HG03025 (cell line): ENCODE measurements around the gene ATXN7L1.
"Not testable (repeated sequence)": the region's sequence is repeated elsewhere in the genome, so short reads cannot be mapped to it uniquely, and the experiment has no call there.

Source experiments
- ATAC-seq: cut with Tn5 transposase; IDR thresholded peaks from one replicate; pipeline ENCODE4 v1.9.1; 2021; ENCODE audit warnings: mild to moderate bottlenecking, moderate library complexity; ENCODE audit not compliant: unreplicated experiment, low FRiP score

ATXN7L1 gene

DNA sequence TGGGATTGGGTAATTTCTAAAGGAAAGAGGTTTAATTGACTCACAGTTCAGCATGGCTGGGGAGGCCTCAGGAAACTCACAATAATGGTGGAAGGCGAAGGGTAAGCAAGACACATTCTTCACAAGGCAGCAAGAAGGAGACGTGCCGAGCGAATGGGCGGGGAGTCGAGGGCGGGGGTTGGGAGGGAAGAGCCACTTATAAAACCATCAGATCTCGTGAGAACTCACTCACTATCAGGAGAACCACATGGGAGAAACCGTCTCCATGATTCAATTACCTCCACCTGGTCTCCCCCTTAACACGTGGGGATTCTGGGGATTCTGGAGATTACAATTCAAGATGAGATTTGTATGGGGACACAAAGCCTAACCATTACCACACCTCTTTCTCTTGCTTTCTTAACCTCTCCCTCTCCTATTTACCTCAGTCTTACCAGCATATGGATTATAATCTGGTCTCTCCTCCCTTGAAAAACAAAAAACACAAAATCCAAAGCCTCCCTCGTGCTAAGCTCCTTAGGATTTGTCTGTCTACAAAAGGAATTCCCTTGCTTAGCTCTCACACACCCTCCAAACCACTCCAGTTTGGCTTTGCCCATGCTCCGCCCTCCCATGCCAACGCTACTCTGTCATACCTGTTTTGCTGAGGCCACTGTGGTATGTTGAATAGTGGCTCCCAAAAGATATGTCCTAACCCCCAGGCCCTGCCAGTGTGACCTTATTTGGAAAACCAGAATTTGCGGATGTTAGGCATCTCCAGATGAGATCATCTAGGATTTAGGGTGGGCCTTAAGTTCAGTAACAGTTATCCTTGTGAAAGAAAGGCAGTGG is 275.5 kb downstream of the ATXN7L1 start:
- ATAC-seq: no peak

DNA sequence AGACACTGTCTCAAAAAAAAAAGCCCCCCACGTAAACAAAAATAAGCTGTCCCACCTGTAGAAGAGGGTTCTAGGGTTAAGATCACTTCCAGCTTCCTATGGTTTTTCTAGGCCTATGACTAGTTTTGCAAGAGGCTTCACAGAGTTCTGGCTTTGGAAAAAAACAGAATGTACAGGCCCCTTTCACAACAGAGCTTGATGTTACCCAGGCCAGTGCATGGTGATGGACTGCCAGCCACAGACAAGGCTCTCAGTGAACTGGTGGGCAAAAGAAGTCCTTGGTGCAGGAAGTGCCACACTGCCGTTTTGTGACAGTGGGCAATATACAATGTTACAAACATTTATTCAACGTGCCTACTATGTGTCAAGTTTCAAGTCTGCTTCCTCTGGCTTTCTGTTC is 276.8 kb downstream of the ATXN7L1 start:
- ATAC-seq: no peak

DNA sequence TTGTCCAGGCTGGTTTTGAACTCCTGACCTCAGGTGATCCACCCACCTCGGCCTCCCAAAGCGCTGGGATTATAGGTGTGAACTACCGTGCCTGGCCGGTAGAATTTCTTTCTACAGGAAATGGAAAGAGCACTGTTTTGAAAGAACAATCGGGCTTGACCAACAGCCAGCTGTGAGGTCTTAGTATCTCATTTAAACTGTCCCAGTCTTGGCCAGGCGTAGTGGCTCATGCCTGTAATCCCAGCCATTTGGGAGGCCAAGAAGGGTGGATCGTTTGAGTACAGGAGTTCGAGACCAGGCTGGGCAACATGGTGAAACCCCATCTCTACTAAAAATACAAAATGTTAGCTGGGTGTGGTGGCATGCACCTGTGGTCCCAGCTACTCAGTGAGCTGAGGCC is 277.3 kb downstream of the ATXN7L1 start:
- ATAC-seq: not testable (repeated sequence)

DNA sequence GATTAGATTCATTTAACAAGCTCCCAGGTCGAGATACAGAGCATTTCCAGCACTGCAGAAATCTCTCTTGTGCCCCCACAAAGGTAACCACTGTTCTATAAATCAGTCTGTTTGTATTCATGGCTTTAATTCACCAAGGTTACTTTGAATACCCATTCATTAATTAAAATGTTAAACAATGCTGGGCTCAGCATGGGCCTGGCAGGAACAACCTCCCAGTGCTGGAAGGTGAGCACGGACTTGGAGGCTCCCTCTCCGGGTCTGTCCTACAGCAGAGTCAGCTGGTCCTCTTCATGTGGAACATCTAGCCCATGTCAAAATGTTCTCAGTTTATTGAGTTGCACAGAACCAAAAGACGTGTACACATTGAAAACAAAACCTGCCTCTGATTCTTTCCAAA is 279.5 kb downstream of the ATXN7L1 start:
- no peak for ATAC-seq

DNA sequence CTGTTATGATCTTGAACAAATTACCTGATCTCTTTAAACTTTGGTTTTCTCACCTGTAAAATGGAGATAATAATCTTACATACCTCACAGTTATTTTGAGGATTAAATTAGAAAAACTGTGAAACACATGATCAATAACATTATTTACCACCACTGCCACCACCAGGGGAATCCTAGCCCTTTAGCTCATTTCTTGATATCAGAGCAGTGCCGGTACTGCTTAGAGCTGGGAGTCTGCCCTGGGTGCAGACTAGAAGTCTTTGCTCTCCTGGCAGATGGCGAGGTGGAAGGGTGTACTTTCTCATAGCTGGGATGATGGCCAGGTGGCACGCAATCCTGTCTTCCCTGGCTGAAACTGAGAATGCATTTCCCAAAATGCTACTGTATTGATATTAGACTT is 282.4 kb downstream of the ATXN7L1 start:
- no peak for ATAC-seq

DNA sequence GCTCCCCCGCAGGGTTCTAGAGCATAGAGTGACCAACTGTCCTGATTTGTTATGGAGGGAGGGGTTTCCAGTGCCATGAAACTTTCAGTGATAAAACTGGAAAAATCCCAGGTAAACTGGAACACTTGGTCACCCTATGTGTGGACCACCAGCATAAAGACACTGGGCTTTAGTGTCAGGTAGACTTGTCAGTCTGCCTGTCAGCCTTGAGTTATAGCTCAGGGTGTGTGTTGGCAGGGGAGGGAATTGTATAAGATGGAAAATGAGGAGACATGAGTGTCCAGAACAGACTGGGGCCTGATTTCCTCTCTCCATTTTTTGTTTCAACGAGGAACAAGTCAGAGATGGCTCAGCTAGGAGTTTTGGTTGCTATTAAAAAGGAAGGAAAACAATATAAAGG is 284.9 kb downstream of the ATXN7L1 start:
- no peak for ATAC-seq

DNA sequence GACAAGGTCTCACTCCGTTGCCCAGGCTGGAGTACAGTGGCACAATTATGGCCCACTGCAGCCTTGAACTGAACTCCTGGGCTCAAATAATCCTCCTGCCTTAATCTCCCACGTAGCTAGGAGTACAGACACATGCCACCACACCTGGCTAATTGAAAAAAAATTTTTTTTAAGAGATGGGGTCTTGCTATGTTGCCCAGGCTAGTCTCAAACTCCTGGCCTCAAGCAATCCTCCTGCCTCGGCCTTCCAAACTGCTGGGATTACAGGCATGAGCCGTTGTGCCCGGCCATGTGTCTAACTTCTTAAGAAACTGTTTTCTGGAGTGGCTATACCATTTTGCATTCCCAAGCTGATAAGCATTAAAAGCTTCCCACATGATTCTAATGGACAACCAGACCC is 285.6 kb downstream of the ATXN7L1 start:
- no peak for ATAC-seq

DNA sequence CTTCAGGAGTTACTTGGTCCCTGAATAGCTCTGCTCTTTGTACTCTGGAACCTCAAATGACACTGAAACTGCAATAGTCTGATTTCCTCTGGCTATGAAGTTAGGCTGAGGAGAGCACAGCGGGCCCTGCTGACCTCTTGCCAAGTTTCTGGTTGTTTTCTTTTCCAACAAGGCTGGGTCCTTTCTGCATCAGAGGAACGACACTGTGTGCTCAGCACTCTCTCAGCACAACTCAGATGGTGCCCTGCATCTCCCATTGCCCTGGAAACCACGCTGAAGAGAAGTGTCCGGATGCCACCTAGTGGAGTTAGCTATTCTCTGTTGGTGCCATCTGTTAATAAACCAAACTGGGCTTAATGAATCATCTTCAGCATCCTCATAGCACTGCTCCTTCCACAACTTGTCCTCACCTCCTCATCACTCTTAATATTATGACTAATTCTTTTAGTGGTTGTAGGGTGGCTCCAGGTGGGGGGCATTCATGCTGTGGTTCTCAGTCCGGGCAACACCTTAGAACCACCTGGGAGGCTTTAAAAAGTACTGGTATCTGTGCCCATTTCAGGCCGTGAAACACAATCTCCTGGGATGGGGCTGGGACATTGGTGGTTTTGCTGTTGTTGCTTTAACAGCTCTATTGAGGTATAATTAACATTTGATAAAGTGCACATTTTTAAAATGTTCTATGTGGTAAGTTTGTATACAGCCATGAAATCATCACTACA is 286.9 kb downstream of the ATXN7L1 start:
- ATAC-seq: peak; percentile 44

DNA sequence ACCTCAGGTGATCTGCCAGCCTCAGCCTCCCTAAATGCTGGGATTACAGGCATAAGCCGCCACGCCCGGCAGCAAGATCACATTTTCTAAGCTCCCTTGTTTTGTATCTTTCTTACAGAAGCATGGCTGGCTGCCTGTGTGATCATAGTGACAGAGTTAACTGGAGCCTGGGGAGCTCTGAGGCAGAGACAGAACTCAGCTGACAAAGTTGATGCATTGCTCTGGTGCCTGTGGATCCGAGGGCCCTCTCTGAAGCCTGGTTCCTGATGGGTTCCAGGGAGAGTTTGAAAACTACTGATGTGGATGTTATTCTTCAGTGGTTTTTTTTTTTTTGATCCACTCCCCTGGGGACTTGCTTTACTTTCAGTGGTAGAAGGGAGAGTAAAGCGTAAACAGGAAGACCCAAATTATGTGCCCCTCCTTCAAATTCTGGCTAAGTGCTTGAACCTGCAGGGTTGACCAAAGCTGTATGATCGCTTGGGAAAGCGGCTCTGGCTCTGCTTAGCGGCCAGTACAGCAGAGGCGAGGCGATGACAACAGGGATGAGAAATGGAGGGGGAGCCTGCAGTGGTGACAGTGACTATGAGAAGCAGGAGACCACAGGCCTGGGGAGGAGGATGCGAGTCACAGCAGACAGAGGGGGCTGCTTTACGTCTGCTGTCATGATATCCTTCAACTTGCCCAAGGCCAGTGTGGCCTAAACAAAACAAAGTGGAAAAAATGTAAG is 288.3 kb downstream of the ATXN7L1 start:
- no peak for ATAC-seq

DNA sequence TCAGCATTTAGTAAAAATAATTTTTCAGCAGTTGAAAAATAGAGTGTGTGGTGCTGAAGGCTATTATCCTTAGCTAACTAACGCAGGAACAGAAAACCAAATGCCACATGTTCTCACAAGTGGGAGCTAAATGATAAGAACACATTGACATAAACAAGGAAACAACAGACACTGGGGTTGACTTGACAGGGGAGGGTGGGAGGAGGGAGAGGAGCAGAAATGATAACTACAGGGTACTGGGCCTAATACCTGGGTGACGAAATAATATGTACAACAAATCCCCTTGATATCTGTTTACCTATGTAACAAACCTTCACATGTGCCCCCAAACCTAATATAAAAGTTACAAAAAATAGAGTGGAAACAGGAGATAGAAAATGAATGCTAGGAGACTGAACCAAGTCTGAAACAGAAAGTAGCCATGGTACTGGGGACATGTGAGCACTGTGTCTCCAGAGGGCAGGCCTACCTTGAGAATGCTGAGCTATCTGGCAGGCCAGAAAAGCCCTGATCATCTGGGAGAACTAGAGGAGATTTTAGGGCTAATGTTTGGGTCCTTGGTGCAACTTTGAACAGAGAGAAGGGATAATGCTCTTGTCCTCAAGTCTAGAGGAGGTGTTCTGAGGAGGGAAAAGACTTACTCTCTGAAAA is 290.4 kb downstream of the ATXN7L1 start:
- ATAC-seq: no peak

DNA sequence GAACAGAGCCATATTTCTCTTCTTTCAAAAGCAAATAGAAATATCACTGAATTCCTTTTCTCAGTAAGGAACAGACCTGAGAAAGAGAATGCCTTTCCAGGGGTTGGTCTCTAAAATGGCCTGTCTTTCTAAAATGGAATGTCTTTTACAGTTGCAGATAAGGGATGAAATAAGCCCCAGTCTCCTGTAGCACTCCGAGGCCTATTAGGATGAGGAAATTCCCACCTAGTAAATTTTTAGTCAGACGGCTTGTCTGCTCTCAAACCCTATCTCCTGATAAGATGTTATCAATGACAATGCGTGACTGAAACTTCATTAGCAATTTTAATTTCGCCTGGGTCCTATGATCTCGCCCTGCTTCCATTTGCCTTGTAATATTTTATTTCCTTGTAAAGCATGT is 292.2 kb downstream of the ATXN7L1 start:
- ATAC-seq: no peak

DNA sequence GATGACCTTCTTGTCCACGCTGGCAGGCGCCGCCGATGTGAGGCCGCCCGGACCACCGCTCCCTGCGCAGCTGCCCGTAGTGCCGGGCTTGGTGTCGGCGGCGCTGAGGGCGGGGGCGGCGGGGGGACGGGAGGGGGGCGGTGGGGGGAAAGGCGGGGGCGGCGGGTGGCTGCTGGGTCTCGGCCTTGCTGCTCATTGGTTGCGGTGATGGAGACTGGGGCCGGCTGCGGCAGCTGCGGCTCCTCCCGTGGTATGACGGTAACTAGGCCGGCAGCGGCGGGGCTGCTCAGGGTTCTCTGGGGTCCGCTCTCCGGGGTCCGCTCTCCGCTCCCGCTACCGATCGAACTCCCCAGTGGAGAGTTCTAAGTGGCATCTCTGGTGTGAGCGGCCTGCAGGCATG is 293.3 kb downstream of the ATXN7L1 start:
- no peak for ATAC-seq

DNA sequence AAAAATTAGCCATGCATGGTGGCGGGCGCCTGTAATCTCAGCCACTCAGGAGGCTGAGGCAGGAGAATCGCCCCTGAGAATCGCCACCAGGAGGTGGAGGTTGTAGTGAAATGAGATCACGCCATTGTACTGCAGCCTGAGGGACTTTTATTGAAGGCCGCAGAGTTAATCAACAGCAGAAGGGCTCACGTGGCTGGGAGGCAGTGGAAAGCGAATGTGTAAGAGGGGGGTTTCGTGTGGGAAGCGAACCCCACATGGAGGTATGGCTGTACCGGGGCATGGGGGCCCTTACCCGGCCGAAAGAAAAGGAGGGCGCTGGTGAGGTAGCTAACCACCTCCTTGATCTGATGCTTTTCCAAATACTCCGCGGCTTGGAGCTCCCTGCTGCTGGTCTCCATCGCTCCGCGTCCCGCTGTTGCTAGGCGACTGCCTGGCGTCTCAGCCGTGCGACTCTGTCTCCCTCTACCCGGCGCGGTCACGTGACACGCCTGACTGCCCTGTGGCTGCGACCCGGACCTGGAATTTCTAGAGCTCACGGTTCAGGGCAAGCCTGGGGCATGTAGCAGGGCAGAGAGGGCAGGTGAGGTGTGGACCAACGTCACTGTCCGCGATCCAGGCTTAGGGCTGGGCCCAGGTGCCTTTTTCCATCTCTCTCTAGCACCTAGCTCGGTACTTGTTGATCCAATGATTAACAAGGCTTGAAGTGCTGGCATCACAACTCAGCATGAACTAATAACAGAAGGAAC is 295.2 kb downstream of the ATXN7L1 start, which contains the start of gene EFCAB10:
EFCAB10 (minus strand) TSS at position 428 of the 746 bp plus-strand sequence; CDS start at position 398, 30 bp downstream.
- ATAC-seq: peak; percentile 75

DNA sequence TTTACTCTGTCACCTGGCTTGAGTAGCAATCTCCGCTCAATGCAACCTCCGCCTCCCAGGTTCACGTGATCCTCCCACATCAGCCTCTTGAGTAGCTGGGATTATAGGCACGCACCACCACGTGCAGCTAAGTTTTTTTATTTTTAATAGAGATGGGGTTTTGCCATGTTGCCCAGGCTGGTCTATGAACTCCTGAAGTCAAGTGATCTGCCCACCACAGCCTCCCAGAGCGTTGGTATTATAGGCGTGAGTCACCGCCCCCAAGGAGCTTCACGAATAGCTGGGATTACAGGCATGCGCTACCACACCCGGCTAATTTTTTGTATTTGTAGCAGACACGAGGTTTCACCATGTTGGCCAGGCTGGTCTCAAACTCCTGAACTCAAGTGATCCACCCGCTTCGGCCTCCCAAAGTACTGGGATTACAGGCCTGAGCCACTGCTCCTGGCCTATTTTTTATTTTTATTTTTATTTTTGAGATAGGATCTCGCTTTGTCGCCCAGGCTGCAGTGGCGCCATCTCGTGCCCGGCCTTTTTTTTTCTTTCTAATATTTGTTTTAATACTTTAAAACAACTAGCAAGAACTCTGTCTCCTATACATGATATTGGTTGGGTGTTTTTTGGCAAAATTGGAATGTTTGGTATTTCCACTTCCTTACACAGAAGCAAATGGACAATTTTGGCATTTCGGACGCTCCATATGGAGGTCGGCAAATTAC is 296.2 kb downstream of the ATXN7L1 start:
- ATAC-seq: no peak

DNA sequence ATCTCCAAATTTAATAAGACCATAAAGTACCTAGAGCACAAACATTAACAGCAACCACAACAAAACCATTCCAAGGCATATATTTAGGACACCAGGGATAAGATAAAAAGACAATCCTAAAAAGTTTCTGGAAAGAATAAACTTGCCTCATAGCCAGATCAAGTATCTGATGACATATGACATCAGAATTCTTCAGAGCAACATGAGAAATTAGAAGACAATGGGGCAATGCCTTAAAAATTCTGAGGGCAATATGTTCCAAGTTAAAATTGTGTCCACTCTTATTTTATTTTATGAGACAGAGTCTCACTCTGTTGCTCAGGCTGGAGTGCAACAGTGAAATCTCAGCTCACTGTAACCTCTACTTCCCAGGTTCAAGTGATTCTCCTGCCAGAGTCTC is 297.9 kb downstream of the ATXN7L1 start:
- no peak for ATAC-seq

DNA sequence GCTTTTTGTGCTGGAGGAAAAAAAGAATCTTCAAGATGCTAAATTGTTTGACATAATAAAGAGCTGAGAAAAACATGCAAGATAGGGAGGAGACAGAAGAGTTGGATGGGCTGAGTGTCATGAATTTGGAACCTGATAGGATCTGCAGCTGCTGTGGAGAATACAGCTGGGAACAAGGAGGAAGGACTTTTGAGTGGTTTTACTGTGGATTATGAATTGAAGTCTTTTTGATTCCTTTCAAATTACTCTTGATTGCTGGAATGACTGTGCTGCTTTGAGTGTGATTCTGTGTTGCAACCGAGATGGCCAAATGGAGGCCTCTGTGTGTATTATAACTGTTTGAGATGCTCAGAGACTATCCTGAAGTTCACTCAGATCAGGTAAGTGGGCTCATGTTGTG is 299.1 kb downstream of the ATXN7L1 start:
- no peak for ATAC-seq

DNA sequence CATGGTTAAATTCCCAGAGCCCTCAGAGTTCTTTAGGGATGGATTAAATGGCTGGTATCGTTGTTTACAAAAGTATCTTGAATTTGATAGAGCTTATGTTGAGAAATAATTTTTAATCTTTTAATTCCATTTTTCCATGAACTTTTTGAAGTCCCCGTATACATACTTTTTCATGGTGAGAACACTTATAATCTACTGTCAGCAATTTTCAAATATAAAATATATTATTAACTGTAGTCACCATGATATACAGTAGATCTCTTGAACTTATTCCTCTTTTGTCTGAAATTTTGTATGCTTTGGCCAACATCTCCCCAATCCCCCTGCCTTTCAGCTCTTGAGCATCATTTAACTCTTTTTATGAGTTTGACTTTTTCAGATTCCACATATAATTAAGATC is 304.5 kb downstream of the ATXN7L1 start:
- ATAC-seq: no peak

DNA sequence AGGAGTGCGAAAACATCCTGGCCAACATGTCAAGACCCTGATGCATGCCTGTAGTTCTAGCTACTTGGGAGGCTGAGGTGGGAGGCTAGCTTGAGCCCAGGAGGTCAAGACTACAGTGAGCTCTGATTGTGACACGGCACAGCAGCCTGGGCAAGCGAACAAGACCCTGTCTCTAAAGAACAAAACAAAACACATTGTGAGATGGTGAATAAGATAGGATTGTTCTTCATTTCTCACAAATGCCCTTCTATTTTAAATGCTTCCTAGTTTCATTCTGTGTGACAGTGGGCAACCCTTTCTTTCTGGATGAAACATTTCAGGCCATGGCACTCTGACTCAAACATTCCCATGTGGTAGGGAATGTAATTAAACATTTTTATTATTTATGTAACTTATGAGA is 308.6 kb downstream of the ATXN7L1 start:
- ATAC-seq: no peak

DNA sequence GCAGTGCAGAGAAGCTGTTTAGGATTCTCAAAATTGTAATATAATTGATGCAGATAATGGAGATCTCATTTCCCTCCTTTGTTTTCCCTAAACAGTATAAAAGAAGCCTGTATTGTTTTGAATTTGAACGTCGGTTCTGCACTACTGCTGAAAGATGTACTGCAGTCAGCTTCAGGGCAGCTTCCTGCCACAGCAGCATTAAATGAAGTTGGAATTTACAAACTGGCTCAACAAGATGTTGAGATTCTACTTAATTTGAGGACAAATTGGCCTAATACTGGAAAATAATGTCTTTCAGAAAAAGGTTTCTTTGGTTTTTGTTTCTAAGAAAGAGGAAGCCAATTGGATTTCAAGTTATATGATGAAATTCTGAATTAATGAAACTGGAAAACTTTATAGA is 309.4 kb downstream of the ATXN7L1 start:
- no peak for ATAC-seq
